ENCODE results near the gene OR51F1.

DNA sequence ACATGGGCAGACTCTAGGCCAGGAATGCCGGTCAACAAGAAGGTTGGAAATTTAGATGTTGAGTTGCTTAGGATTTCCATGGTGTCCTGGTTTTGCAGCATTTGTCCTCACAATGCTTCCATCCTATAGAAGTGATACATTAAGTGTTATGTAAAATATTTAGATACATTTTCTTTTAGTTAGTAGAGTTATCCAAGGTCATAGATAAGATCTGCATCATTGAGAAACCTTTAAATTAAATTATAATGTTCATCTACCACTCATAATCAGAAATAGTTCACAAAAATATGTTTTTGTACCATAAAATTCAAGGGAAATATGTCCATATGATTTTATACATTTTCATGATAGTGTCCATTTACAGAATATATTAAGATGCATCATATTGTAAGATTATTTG is at the start of gene OR51F1:
- TF ChIP-seq, protein P1, sequence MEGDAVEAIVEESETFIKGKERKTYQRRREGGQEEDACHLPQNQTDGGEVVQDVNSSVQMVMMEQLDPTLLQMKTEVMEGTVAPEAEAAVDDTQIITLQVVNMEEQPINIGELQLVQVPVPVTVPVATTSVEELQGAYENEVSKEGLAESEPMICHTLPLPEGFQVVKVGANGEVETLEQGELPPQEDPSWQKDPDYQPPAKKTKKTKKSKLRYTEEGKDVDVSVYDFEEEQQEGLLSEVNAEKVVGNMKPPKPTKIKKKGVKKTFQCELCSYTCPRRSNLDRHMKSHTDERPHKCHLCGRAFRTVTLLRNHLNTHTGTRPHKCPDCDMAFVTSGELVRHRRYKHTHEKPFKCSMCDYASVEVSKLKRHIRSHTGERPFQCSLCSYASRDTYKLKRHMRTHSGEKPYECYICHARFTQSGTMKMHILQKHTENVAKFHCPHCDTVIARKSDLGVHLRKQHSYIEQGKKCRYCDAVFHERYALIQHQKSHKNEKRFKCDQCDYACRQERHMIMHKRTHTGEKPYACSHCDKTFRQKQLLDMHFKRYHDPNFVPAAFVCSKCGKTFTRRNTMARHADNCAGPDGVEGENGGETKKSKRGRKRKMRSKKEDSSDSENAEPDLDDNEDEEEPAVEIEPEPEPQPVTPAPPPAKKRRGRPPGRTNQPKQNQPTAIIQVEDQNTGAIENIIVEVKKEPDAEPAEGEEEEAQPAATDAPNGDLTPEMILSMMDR (conservative IDR thresholded peaks at IDR 0.05), result no peak
- TF ChIP-seq EZH2 (IDR thresholded peaks at IDR 0.05; ENCODE audit: low read depth), result no peak

Data from PC-9 (cell line).